HG03457 (cell line): ENCODE data around the gene STON1.
"Not testable (repeated sequence)": the region's sequence is repeated elsewhere in the genome, so short reads cannot be mapped to it uniquely, and the experiment has no call there.

Source experiments
- ATAC-seq: cut with Tn5 transposase; IDR thresholded peaks from one replicate; pipeline ENCODE4 v1.9.1; 2021; ENCODE audit warnings: moderate number of reproducible peaks; ENCODE audit not compliant: unreplicated experiment

STON1 gene

DNA sequence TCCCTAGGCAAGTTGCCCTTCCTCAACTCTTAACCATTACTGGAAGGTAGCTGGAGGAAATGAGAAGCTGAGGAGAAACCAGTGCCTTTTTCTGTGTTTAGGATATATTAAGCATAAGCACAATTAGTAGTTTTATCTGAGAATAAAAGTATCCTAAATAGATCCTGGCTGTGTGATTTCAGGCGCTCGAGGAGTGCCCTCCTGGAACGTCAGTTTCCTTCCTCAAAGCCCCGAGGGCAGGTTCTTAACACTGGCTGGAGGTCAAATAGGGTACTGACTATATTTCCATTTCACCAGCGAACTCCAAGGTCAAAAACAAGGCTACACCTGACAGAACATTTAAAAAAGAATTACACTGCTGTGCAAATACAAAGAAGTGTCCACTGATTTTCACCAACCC lies 1.5 kb upstream of the STON1 start:
- no peak for ATAC-seq

DNA sequence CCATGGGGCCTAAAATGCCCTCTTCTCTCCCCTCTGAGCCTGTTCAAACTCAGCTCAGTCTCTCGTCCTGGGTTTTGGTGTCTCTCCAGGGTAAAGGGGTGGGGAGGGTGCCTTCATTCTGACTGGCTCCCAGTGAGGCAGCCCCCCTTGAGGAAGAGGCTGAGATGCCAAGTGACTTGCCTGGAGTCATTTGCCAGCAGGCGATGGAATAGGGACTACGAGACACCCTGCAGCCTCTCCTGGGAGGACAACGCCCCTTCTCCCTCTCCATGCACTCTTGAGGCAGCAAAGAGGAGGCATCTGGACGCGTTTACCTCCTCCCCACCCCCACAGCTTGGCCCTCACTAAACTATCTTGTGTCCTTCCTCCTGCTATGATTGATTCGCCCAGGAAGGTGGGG lies 760 bp upstream of the STON1 start:
- no peak for ATAC-seq

DNA sequence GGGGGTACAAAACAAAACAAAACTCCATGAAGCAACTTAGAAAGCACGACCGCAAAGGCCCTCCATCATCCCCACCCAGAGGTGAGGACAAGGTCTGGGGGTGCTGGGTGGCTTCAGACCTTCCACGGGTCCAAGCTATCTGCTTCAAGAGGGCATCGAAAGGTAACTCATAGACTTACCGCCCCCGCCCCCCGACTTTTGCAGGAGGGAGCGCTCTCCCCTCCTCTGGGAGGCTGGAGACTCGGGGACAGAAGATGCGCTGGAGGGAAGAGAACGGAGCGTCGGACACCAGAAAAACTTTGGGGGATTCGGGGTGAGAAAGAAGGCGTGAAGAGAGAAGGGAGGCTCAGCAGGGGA lies 300 bp upstream of the STON1 start:
- ATAC-seq: no peak

DNA sequence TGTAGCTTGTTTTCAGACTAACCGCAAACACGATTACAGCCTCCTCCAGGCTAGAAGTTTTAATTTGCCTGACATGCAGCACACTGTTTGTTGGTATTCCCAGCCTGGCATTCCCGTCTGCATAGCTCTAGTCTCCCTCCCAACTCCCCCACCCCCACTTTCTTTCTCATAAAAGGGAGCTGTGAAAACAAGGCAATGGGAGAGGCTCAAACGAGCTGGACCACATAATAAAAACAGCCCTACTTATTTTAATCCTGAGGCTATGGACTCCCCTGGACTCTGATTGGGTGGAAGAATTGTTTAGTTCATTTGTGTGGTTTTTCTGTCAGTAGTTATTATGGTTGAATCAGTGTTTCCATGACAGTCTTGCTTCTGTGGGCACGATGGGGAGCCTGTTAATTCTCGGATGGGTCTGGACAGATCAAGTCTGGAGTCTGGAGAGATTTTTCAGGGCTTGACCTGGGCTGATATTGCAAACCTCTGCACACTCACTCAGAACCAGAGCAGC lies 1.2 kb downstream of the STON1 start:
- no peak for ATAC-seq

- ATAC-seq: no peak
These were observed 2.2 kb downstream of the STON1 start for GRCh38 chr2:48532174-48532573.

GRCh38 chr2:48532824-48533223 lies 2.9 kb downstream of the STON1 start:
- ATAC-seq: no peak

- ATAC-seq: no peak
These were observed 4.8 kb downstream of the STON1 start for GRCh38 chr2:48534781-48535180.

DNA sequence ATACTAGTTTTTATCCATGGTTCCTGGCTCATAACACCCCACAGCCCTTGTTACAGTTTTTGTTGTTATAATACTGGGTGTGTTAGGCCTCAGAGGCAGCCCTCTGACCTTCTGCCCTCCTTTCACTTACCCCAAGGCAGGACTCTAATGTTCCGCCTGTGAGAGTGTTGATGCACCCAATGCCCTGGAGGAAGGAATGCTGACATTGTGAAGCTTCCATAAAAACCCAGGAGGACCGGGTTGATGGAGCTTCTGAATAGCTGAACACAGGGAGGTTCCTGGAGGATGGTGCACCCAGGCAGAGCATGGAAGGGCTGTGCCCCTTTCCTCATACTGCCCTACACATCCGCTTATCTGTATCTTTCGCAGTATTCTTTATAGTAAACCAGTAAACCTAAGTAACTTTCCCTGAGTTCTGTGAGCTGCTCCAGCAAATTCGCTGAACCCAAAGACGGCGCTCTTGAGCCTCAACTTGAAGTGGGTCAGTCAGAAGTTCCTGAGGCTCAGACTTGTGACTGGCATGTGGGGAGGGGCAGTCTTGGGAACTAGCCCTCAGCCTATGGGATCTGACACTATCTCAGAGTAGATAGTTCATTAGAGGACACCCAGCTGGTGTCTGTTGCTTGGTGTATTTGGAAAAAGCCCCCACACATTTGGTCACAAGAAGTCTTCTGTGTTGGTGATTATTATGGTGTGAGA lies 10.4 kb downstream of the STON1 start:
- no peak for ATAC-seq

- ATAC-seq: no peak
These were observed 11.9 kb downstream of the STON1 start for GRCh38 chr2:48541666-48542389.

DNA sequence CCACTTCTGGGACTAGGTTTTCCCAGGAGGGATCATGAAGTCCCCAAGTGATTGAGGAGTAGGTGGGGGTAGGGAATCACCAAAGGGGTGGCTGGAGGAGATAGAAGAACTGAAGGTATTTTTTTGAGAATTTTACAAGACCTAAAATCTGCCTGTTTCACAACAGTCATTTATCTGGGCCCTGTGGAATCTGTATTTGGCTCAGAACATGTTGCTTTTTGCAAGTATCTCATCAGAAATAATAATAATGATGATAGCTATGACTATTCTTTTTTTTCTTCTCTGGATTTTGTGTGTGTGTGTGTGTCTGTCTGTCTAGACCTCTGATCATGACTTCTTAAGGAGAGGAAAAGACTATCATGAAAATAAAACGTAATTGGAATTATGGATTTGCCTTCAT lies 13.9 kb downstream of the STON1 start:
- no peak for ATAC-seq

DNA sequence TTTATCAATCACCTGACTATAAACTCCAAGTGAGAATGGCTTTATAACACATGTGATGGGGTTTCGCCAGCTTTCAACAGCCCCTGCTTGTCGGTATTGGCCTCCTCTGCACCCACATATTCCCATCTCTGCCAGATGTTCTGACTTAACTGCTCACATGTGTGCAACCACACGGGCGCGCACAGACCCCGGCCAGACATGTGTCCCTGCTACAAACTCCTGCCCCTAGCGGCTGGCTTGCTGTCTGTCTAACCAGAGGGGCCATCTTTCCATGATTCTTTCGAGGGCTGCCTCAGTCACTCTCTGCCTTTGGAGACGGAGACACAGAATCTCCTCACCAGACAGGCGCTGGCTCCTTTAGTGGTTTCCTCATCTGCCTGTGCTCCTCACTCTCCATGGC lies 15.3 kb downstream of the STON1 start:
- ATAC-seq: no peak

DNA sequence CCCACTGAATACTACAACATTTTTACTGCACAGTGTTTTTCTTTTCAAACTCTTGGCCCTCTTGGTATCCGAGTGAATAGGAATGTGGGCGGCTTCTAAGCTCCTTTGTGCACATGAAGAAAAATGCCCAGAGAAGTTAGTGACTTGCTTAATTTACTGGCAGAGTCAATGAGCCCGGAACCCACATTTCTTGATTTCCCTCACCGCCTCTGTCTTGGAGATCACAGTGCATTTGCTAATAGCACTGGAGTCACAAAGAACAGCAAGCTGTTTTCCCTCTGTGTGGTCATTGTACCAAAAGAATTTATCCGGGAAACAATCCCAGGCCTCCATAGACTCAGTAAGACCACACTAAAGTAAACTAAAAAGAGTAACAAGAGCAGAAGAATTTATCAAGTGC lies 18.9 kb downstream of the STON1 start:
- no peak for ATAC-seq

DNA sequence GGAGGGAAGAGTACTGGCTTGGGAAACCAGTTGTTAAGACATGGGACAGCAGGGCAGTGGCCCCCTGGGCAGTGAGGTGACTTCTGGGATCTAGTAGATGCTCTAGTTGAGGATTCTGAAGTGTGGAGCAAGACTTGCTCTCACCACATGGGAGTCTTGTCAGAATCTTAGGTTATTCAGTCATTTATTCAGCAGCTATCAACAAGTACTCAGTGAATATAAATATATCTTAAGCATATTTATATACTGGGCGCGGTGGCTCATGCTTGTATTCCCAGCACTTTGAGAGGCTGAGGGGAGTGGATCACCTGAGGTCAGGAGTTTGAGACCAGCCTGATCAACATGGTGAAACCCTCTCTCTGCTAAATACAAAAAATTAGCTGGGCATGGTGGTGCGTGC lies 20.0 kb downstream of the STON1 start:
- ATAC-seq: no peak

DNA sequence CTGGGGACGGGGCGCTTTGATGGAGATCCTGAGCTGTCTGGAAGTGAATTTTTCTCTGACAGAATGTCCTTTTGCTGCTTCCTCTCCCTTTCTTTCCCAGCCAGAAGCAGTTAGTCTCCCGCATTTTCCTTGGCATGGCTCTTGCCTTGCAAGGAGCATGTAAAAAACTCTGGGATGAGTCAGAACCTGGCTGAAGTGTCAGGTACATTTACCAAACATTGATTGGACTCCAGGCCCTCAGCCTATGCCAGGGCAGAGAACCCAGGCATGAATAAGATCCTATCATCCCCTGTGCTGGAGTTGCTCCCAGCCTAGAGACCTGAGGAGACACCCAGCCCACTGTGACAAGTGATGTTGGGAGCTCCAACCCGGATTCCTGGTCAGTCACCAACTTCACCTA lies 21.6 kb downstream of the STON1 start:
- ATAC-seq: no peak

DNA sequence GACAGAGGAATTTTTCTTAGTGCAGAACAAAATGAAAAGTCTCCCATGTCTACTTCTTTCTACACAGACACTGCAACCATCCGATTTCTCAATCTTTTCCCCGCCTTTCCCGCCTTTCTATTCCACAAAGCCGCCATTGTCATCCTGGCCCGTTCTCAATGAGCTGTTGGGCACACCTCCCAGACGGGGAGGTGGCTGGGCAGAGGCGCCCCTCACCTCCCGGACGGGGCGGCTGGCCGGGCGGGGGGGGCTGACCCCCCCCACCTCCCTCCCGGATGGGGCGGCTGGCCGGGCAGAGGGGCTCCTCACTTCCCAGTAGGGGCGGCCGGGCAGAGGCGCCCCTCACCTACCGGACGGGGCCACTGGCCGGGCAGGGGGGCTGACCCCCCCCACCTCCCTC lies 25.1 kb downstream of the STON1 start:
- ATAC-seq: not testable (repeated sequence)

DNA sequence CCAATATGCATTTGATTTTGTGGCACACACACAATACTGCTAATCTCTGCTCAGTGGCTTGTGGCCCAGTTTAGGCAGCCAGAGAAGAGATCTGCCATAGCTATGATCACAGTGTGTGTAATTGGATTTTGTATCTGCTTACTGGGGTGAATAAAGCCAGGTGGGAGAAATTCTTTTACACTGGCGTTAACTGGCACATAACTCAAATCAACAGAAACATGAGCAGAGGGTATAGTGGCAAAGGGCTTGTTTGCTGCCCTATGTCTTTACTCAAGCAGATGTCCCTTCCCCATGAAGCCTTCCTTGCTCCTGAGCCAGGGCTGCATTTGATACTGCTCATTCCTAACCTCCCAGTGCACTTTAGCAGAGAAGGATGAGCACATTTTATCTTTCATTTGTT lies 28.5 kb downstream of the STON1 start:
- ATAC-seq: no peak

GRCh38 chr2:48560546-48561209 lies 30.7 kb downstream of the STON1 start:
- no peak for ATAC-seq

- ATAC-seq: no peak
These were observed 32.3 kb downstream of the STON1 start for GRCh38 chr2:48562281-48562680.

GRCh38 chr2:48566592-48567310 lies 36.8 kb downstream of the STON1 start:
- ATAC-seq: no peak

DNA sequence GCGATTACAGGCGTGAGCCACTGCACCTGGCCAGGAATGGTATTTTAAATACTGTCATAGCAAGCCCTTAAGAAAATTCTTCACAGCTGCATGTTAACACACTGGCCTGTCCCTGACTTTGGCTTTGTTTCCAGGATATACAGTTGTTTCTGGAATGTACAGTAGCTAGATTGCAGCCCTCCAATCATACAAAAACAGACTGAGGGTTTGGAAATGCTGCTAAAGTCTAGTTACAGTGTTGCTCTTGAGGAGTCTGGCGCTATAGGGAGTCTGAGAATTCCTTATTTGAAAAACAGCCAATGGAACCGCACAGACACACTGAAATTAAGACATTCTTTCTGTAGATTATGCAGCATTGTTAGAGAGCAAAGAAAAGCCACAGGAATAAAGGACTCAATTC lies 37.7 kb downstream of the STON1 start:
- no peak for ATAC-seq

DNA sequence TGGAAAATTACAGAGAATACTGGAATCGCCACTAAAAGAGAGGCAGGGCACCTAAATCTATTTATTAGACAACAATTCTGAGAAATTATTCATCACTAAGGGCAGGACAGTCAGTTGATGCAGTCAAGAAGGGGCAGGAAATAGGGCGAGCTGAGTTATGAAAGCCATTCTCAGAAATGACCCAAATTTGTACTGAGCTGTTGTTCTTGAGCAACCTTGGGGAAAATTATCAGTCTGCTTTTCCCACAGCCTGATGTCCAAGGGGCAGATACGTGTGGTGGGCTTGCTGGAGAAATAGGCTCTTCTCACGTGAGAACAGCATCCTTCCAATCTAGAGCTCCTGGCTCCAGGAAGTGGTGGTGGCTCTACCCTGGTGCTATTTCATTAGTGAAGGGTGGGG lies 38.6 kb downstream of the STON1 start:
- no peak for ATAC-seq
